NT2/D1 (cell line): ENCODE data around the gene COX7A2.
A peak's percentile ranks its signal among the peaks of the same experiment; 100 is the strongest.

Source experiments
- DNase-seq: peaks from one replicate; pipeline ENCODE4 v3.0.0-alpha.2; 2011; ENCODE audit warnings: low read depth, low spot score
- H3K27me3 ChIP-seq: 2 replicates; pipeline ENCODE4 v1.6.0; 2011; ENCODE audit warnings: mild to moderate bottlenecking; ENCODE audit not compliant: insufficient read length, insufficient read depth
- H3K36me3 ChIP-seq: 2 replicates; pipeline ENCODE4 v1.6.1; 2011; ENCODE audit warnings: mild to moderate bottlenecking, low read length, mixed read lengths; ENCODE audit not compliant: insufficient read depth, insufficient read length
- H3K4me1 ChIP-seq: 2 replicates; pipeline ENCODE4 v1.5.1; 2011; ENCODE audit not compliant: insufficient read depth, insufficient read length
- H3K4me3 ChIP-seq: 2 replicates; pipeline ENCODE4 v1.5.1; 2011; ENCODE audit warnings: low read depth; ENCODE audit not compliant: insufficient read length
- H3K9ac ChIP-seq: 2 replicates; pipeline ENCODE4 v1.6.0; 2011; ENCODE audit warnings: low read depth; ENCODE audit not compliant: insufficient read length
- H3K9me3 ChIP-seq: 2 replicates; pipeline ENCODE4 v1.5.1; 2011; ENCODE audit warnings: mild to moderate bottlenecking, low read length; ENCODE audit not compliant: insufficient read depth
- SUZ12 ChIP-seq: IDR thresholded peaks from 2 replicates; pipeline ENCODE4 v1.6.1; 2011; ENCODE audit not compliant: insufficient read length, insufficient read depth; ENCODE audit errors: extremely low read depth
- YY1 ChIP-seq: IDR thresholded peaks from 2 replicates; pipeline ENCODE4 v1.6.1; 2011; ENCODE audit not compliant: insufficient read length, insufficient read depth
- ZNF274 ChIP-seq: IDR thresholded peaks from 2 replicates; pipeline ENCODE4 v1.6.1; 2011; ENCODE audit warnings: mild to moderate bottlenecking, low read depth, low read length

The COX7A2 gene

DNA sequence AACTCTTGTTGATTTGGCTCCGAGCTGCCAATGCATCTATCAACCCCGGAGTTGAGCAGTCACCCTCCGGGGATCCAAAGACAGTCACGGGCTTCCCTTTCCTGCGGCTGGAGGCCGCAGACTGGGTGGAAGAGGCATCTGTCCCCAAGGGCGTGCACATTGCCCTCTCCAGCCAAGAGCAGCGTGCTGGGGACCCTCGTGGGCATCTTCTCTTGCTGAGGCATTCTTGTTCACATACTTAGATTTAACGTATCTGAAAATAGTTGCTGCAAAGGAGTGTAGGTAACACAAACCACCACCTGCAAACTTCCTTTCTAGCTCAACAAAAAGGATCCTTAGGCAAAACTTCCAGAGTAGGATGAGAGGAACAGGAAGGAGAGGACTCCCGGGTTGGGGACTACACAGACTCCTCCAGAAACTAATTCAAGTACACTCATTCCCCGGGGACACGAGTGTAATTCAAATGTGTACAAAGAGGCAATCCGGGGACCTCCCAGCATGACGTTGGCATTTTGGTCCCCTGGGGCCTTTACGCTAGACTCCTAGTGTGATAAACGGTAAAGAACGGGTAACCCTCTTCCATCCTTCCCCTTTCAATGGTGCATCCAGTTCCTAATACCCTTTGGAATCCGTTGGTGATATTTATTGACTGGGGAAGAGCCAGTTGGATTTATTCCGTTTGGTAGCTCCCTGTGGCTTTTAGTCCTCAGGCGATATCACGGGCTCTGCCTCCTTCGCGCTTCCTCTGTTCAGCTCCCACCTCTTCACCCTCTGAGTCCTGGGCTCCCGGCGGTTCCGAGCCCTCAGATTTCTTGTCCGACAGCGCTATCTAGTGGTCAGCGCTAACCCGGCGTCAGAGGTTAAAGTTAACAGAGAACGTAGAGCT, 35.1 kb downstream of the COX7A2 start:
- no peaks in the 10 kb centered on the region for H3K36me3 ChIP-seq
- H3K27me3 ChIP-seq = peaks cover 63% of the 10 kb centered on the region
- H3K9ac ChIP-seq = no peak overlapping the region
- peaks cover 3% of the 10 kb centered on the region for H3K4me1 ChIP-seq
- H3K9me3 ChIP-seq = no peaks in the 10 kb centered on the region
- TF ChIP-seq SUZ12 (no peak), YY1 (no peak), ZNF274 (no peak)
- peak overlapping the region; percentile 57 for H3K4me3 ChIP-seq
- peak; percentile 76 for DNase-seq

- H3K9ac ChIP-seq = peak overlapping the region; percentile 59
- H3K27me3 ChIP-seq = peaks cover 81% of the 10 kb centered on the region
- no peaks in the 10 kb centered on the region for H3K9me3 ChIP-seq
- no peaks in the 10 kb centered on the region for H3K4me1 ChIP-seq
- no peak for TF ChIP-seq YY1
- TF ChIP-seq ZNF274 = no peak
- no peak for TF ChIP-seq SUZ12
- no peaks in the 10 kb centered on the region for H3K36me3 ChIP-seq
- no peak for DNase-seq
- peak overlapping the region; percentile 57 for H3K4me3 ChIP-seq
These were observed 36.8 kb downstream of the COX7A2 start for GRCh38 chr6:75206576-75207342.

DNA sequence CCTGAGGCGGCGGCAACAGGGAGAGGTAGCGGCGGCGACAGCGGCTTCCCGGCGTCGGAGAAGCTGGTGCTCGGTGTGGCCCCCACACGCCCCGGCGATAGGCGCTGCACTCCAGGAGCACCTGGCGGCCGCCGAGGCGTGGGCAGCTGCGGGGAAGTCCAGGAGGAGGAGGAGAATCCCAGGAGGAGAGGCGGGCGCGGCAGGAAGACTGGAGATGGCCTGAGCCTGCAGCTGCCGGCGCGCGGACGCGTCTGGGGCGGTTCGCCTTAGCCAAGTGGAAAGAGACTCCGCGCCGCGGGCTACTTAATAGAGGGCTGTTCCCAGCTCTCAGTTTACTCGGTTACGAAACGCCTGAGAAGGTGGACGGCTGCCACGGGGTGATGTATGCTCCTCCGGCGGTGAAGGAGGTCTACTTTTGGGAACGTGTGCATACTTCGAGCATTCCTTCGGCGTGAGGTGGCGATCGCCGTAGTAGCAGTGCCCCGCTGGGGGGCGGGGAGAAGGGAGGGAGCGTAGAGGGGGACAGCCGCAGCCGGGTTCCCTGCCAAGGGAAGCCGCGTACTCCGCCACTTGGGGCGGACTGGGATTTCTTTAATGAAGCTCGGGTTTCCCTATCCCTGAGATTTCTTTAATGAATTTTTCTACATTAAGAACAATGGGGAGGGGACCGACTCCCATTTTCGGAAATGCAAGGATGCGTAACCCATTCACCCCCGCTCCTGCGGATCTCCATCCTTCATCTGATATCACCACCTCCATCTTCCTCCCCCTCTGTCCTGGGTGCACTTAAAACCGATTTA, 37.6 kb downstream of the COX7A2 start, which contains the start of gene COL12A1:
Gene COL12A1 (minus strand): TSS at position 278 of the 800 bp plus-strand sequence. CDS start 3,261 bp downstream, outside the sequence.
- H3K27me3 ChIP-seq = peaks cover 89% of the 10 kb centered on the region
- no peak for DNase-seq
- TF ChIP-seq YY1 = no peak
- no peak for TF ChIP-seq SUZ12
- TF ChIP-seq ZNF274 = no peak
- H3K36me3 ChIP-seq = no peaks in the 10 kb centered on the region
- no peaks in the 10 kb centered on the region for H3K4me1 ChIP-seq
- H3K4me3 ChIP-seq = peak within 1 kb of the TSS; percentile 57
- H3K9me3 ChIP-seq = no peaks in the 10 kb centered on the region
- peak within 1 kb of the TSS; percentile 61 for H3K9ac ChIP-seq

- Histone ChIP-seq H3K4me1 (no peaks in the 10 kb centered on the region), H3K4me3 (peak overlapping the region; percentile 57), H3K9me3 (no peaks in the 10 kb centered on the region), H3K9ac (peak overlapping the region; percentile 61), H3K36me3 (no peaks in the 10 kb centered on the region), H3K27me3 (peaks cover 90% of the 10 kb centered on the region)
- TF ChIP-seq ZNF274 (no peak), YY1 (no peak), SUZ12 (no peak)
- DNase-seq = no peak
These were observed 38.4 kb downstream of the COX7A2 start for GRCh38 chr6:75204959-75205775.

DNA sequence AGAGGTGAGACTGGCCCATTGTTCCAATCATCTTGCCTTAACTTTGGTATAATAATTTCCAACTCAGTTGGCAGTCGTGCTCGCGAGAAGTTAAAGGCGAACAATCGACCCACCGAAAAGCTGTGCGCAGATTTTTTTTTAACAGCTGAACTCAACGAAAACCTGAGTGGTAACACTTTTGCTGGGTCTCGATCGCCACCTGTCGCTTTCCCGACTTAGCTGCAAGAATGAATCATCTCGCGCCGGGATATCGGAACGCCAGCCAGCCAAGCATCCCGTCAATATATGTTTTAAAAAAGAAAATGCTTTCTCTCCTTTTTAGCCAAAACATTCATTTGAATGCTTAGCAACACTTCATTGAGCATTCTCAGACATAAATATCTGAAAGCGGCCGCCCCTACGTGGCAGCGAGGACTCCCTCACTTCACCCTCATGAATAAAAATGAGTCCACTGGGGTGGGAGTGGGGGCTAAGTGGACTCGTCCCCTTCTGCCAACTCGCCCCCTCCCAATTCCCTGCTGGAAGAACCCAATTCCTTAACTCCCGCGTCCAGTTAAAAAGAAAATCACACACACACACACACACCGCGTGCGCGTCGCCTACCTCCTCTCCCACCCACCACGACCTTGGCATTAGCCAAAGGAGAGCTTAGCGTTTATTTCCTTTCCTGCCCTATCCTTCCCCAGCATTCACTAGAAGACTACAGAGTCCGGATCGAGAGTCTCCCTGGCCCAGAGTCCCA, 39.2 kb downstream of the COX7A2 start:
- Histone ChIP-seq H3K9me3 (no peaks in the 10 kb centered on the region), H3K4me3 (peak overlapping the region; percentile 57), H3K9ac (peak overlapping the region; percentile 61), H3K27me3 (peaks cover 83% of the 10 kb centered on the region), H3K36me3 (no peaks in the 10 kb centered on the region), H3K4me1 (no peaks in the 10 kb centered on the region)
- TF ChIP-seq SUZ12 = no peak
- no peak for TF ChIP-seq YY1
- no peak for TF ChIP-seq ZNF274
- DNase-seq = no peak

DNA sequence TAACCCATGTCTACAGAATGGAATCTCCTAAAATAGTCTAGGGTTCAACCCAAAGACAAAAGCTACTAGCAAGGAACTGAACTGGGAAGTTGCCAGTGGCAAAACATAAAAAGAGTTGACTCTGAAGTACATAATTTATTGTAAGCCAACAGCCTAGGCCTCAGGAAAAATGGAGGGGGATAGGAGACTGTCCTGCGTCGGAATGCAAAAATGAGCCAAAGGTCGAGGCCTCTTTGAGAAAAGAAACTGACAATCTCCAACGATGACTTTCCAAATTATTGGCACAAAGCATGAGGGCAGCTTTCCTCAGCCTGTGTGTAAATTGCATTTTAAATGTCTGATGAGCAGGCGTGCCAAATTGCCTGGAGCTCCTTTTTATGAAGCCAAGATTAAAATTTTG, 39.9 kb downstream of the COX7A2 start:
- no peak for TF ChIP-seq ZNF274
- TF ChIP-seq SUZ12 = no peak
- no peak for TF ChIP-seq YY1
- H3K4me3 ChIP-seq = no peak overlapping the region
- no peaks in the 10 kb centered on the region for H3K36me3 ChIP-seq
- no peak overlapping the region for H3K9ac ChIP-seq
- no peaks in the 10 kb centered on the region for H3K4me1 ChIP-seq
- no peaks in the 10 kb centered on the region for H3K9me3 ChIP-seq
- no peak for DNase-seq
- peaks cover 78% of the 10 kb centered on the region for H3K27me3 ChIP-seq
